Ovary (tissue), 9 donors: Measurements from ENCODE around the gene BTG2. TPM values are rescaled to one million over a fixed set of nuclear protein-coding genes. Genes with fewer than 3 reads are reported as not detected.

Source experiments
- DNase-seq, 5 donors: peaks; one replicate each; pipeline ENCODE4 v3.0.0-alpha.2; 2019 to 2020
- H3K27ac ChIP-seq, 2 donors: fragments of 200-600 bp; one replicate each; pipeline versions ENCODE4 v1.5.1 to v1.8.0; 2019 to 2022
- H3K27me3 ChIP-seq: fragments of 200-600 bp; one replicate; pipeline ENCODE4 v1.8.0; 2022
- H3K36me3 ChIP-seq: fragments of 200-600 bp; sonication (generic); one replicate; pipeline ENCODE4 v1.5.1; 2019
- H3K4me1 ChIP-seq: one replicate; pipeline ENCODE4 v1.8.1; 2013; ENCODE audit warnings: mild to moderate bottlenecking, moderate library complexity; ENCODE audit not compliant: insufficient read depth
- H3K4me3 ChIP-seq: fragments of 200-600 bp; sonication (generic); one replicate; pipeline ENCODE4 v1.5.1; 2017
- H3K9me3 ChIP-seq, 2 donors: fragments of 200-600 bp in 1 of 2; sonication (generic) in 1 of 2; one replicate each; pipeline versions ENCODE4 v1.5.1 to v1.8.1; 2013 to 2019; ENCODE audit warnings: mild to moderate bottlenecking in 1 of 2, moderate library complexity in 1 of 2
- CTCF ChIP-seq, 3 donors: fragments of 450-650 bp in 2 of 3; fragments of 200-600 bp in 1 of 3; IDR thresholded peaks; one replicate each; pipeline versions ENCODE4 v1.5.1 to v1.8.0; 2016 to 2022; ENCODE audit warnings: antibody characterized with exemption in 3 of 3, mild to moderate bottlenecking in 1 of 3
- EP300 ChIP-seq: sonication (generic); formaldehyde crosslinking; IDR thresholded peaks from one replicate; pipeline ENCODE4 v1.6.1; 2017; ENCODE audit warnings: antibody characterized with exemption
- POLR2A ChIP-seq: fragments of 450-650 bp; IDR thresholded peaks from one replicate; pipeline ENCODE4 v1.6.1; 2017; ENCODE audit warnings: antibody characterized with exemption, mild to moderate bottlenecking, moderate library complexity
- WGBS, 3 donors: extraction: QIAGEN DNeasy Blood & Tissue Kit in 1 of 3; methylation state at CpG; one replicate each; pipeline versions ENCODE4 v1.1.5 to v1.1.7; 2013 to 2017; 5-methylcytosine and 5-hydroxymethylcytosine counted together
- intact Hi-C, 4 donors: fragments of 100-400 bp; cut with DNase I; formaldehyde crosslinking; loops; one replicate each; pipeline versions ENCODE4 v1.11.0 to v1.15.1; 2022 to 2023
- polyA plus RNA-seq, 2 donors: library from polyadenylated mRNA; stranded (reverse); fragments of 200-250 nt in 1 of 2; fragments of 350-450 nt in 1 of 2; fragmentation: Illumina TruSeq in 1 of 2; extraction: RNeasy Lipid Tissue Mini Kit (QIAGEN cat#74804) in 1 of 2; gene quantifications; one replicate each; pipeline ENCODE4 v1.2.3, GENCODE V29; 2013 to 2014
- total RNA-seq, 7 donors: library from RNA; depleted of rRNA in 2 of 7; stranded (reverse); fragments of >200 nt in 2 of 7; fragmentation: NEBNext Ultra II Directional in 3 of 7; extraction: Animal tissue kit (Norgen Biotek cat#: 25700) in 3 of 7; gene quantifications; one replicate each; pipeline versions ENCODE4 v1.1.0 to v1.2.4, GENCODE V29; 2016 to 2023
- donor health status: DM: no; HTN: no; CAD: no; lungs with moderate emphysema.
- donor health status: DM: no; HTN: no; CAD: no.
- donor health status: Bipolar disorder and iron deficiency.
- donor health status: DM: yes; HTN: yes; CAD: no.
- donor health status: DM: no; HTN: no; CAD: no.
- donor health status: DM: yes; HTN: yes; CAD: no.

The BTG2 gene
- total and polyA plus RNA-seq, 9 donors: 113 to 395 (median 202) TPM

GRCh38 chr1:203302894-203303293, 2.4 kb upstream of the BTG2 start:
- peaks cover 6% of the 10 kb centered on the region for H3K4me1 ChIP-seq
- WGBS, 3 donors: 58 to 75% (median 72%) methylated on average over 3 of the region's 3 CpGs
- intact Hi-C loops: no loop called here
- TF ChIP-seq EP300 (no peak), POLR2A (no peak), CTCF (IDR thresholded peaks at IDR 0.05) (no peak)
- DNase-seq: peak in 1 of 5 donors; percentile 5
- H3K36me3 ChIP-seq: no peaks in the 10 kb centered on the region
- no peak overlapping the region for H3K4me3 ChIP-seq
- no peak overlapping the region for H3K27ac ChIP-seq
- no peaks in the 10 kb centered on the region for H3K27me3 ChIP-seq
- H3K9me3 ChIP-seq: no peaks in the 10 kb centered on the region

GRCh38 chr1:203304391-203304918, 864 bp upstream of the BTG2 start:
- peak in 2 of 5 donors; percentile 39 for DNase-seq

GRCh38 chr1:203305809-203306088, 430 bp downstream of the BTG2 start:
- DNase-seq: no peak
- intact Hi-C loops: loop anchor here in 2 of 4 donors (5.0 kb wide), 1 partner anchor 33 kb away; no protein-coding TSS in a partner anchor
- H3K36me3 ChIP-seq: no peaks in the 10 kb centered on the region
- no peaks in the 10 kb centered on the region for H3K27me3 ChIP-seq
- peaks cover 12% of the 10 kb centered on the region for H3K4me1 ChIP-seq
- H3K27ac ChIP-seq: peak overlapping the region; percentile 99
- TF ChIP-seq CTCF (IDR thresholded peaks at IDR 0.05): no peak
- no peak for TF ChIP-seq POLR2A
- TF ChIP-seq EP300: no peak
- whole genome bisulfite sequencing, 3 donors: 0 to 1% (median 0%) methylated on average over 18 to 21 of the region's 21 CpGs
- H3K9me3 ChIP-seq: no peaks in the 10 kb centered on the region
- peak overlapping the region; percentile 79 for H3K4me3 ChIP-seq

More at GRCh38 chr1:203304391-203304918, 864 bp upstream of the BTG2 start:
- WGBS, 3 donors: 81 to 86% (median 83%) methylated on average over 9 of the region's 9 CpGs
- TF ChIP-seq CTCF (IDR thresholded peaks at IDR 0.05) (peak in 1 of 3 donors; percentile 1), POLR2A (no peak)
- intact Hi-C loops: no loop called here
- Histone ChIP-seq H3K27me3 (no peaks in the 10 kb centered on the region), H3K27ac (peak overlapping the region; percentile 43 to 85), H3K36me3 (no peaks in the 10 kb centered on the region), H3K4me3 (peak overlapping the region; percentile 29), H3K4me1 (peaks cover 9% of the 10 kb centered on the region), H3K9me3 (no peaks in the 10 kb centered on the region)

GRCh38 chr1:203306089-203306964, 1.0 kb downstream of the BTG2 start:
- no peaks in the 10 kb centered on the region for H3K27me3 ChIP-seq
- peak overlapping the region; percentile 79 for H3K4me3 ChIP-seq
- peaks cover 12% of the 10 kb centered on the region for H3K4me1 ChIP-seq
- H3K36me3 ChIP-seq: no peaks in the 10 kb centered on the region
- TF ChIP-seq CTCF (IDR thresholded peaks at IDR 0.05) (no peak), POLR2A (peak; percentile 34)
- peak; percentile 76 to 84 (median 81) for DNase-seq
- intact Hi-C loops: loop anchor here in 2 of 4 donors (5.0 kb wide), 1 partner anchor 34 kb away; no protein-coding TSS in a partner anchor
- 1% methylated on average over 22 of the region's 22 CpGs for WGBS, 3 donors
- H3K9me3 ChIP-seq: no peaks in the 10 kb centered on the region
- peak overlapping the region; percentile 99 for H3K27ac ChIP-seq
